ENCODE measurements around the gene PHAX. TPM values are rescaled to one million over a fixed set of nuclear protein-coding genes. Genes with fewer than 3 reads are reported as not detected.
"Not testable (repeated sequence)": the region's sequence is repeated elsewhere in the genome, so short reads cannot be mapped to it uniquely, and the experiment has no call there.

The PHAX gene
- total RNA-seq, 1 donor from 2014 or later: 47.4 TPM

GRCh38 chr5:126645132-126645531 is 44.4 kb downstream of the PHAX start:
- DNase-seq (ENCODE audit: low read depth): no peak
- Histone ChIP-seq H3K36me3 (ENCODE audit: control insufficient read depth, insufficient read depth, low read length) (no peaks in the 10 kb centered on the region), H3K27me3 (ENCODE audit: control insufficient read depth, insufficient read depth, low read length) (no peaks in the 10 kb centered on the region), H3K4me3 (ENCODE audit: low read depth, low read length) (no peak overlapping the region)
- TF ChIP-seq CTCF (IDR thresholded peaks at IDR 0.05; ENCODE audit: insufficient read depth, low read length, poor library complexity, severe bottlenecking): no peak

GRCh38 chr5:126647071-126647470 is 46.3 kb downstream of the PHAX start:
- DNase-seq (ENCODE audit: low read depth): no peak
- H3K27me3 ChIP-seq (ENCODE audit: control insufficient read depth, insufficient read depth, low read length): no peaks in the 10 kb centered on the region

GRCh38 chr5:126648471-126648870 is 47.7 kb downstream of the PHAX start:
- Histone ChIP-seq H3K4me3 (ENCODE audit: low read depth, low read length) (no peak overlapping the region), H3K36me3 (ENCODE audit: control insufficient read depth, insufficient read depth, low read length) (no peaks in the 10 kb centered on the region), H3K27me3 (ENCODE audit: control insufficient read depth, insufficient read depth, low read length) (no peaks in the 10 kb centered on the region)
- no peak for TF ChIP-seq CTCF (IDR thresholded peaks at IDR 0.05; ENCODE audit: insufficient read depth, low read length, poor library complexity, severe bottlenecking)
- no peak for DNase-seq (ENCODE audit: low read depth)

More at GRCh38 chr5:126647071-126647470, 46.3 kb downstream of the PHAX start:
- H3K4me3 ChIP-seq (ENCODE audit: low read depth, low read length): no peak overlapping the region
- no peaks in the 10 kb centered on the region for H3K36me3 ChIP-seq (ENCODE audit: control insufficient read depth, insufficient read depth, low read length)
- TF ChIP-seq CTCF (IDR thresholded peaks at IDR 0.05; ENCODE audit: insufficient read depth, low read length, poor library complexity, severe bottlenecking): no peak

- not testable (repeated sequence) for DNase-seq (ENCODE audit: low read depth); H3K36me3 ChIP-seq (ENCODE audit: control insufficient read depth, insufficient read depth, low read length); H3K27me3 ChIP-seq (ENCODE audit: control insufficient read depth, insufficient read depth, low read length); H3K4me3 ChIP-seq (ENCODE audit: low read depth, low read length)
Measured at GRCh38 chr5:126649057-126649456, 48.3 kb downstream of the PHAX start.

GRCh38 chr5:126649709-126650108 is 49.0 kb downstream of the PHAX start:
- H3K27me3 ChIP-seq (ENCODE audit: control insufficient read depth, insufficient read depth, low read length); H3K36me3 ChIP-seq (ENCODE audit: control insufficient read depth, insufficient read depth, low read length); DNase-seq (ENCODE audit: low read depth); H3K4me3 ChIP-seq (ENCODE audit: low read depth, low read length): not testable (repeated sequence)

GRCh38 chr5:126650463-126650862 is 49.7 kb downstream of the PHAX start:
- no peaks in the 10 kb centered on the region for H3K27me3 ChIP-seq (ENCODE audit: control insufficient read depth, insufficient read depth, low read length)
- DNase-seq (ENCODE audit: low read depth): no peak
- no peak overlapping the region for H3K4me3 ChIP-seq (ENCODE audit: low read depth, low read length)
- no peaks in the 10 kb centered on the region for H3K36me3 ChIP-seq (ENCODE audit: control insufficient read depth, insufficient read depth, low read length)
- no peak for TF ChIP-seq CTCF (IDR thresholded peaks at IDR 0.05; ENCODE audit: insufficient read depth, low read length, poor library complexity, severe bottlenecking)

- Histone ChIP-seq H3K27me3 (ENCODE audit: control insufficient read depth, insufficient read depth, low read length) (no peaks in the 10 kb centered on the region), H3K36me3 (ENCODE audit: control insufficient read depth, insufficient read depth, low read length) (no peaks in the 10 kb centered on the region), H3K4me3 (ENCODE audit: low read depth, low read length) (no peak overlapping the region)
- no peak for TF ChIP-seq CTCF (IDR thresholded peaks at IDR 0.05; ENCODE audit: insufficient read depth, low read length, poor library complexity, severe bottlenecking)
- DNase-seq (ENCODE audit: low read depth): no peak
Measured at GRCh38 chr5:126651013-126651577, 50.3 kb downstream of the PHAX start.
